Stimulated activated CD8-positive, alpha-beta memory T cell treated with anti-CD3 and anti-CD28 coated beads, Interleukin-12 subunit alpha, Interleukin-12 subunit beta, amount 100 ng/mL, for 4 hours (primary cell): ENCODE data around the gene DAPK3.
"Not testable (repeated sequence)": the region's sequence is repeated elsewhere in the genome, so short reads cannot be mapped to it uniquely, and the experiment has no call there.

Source experiments
- DNase-seq: peaks from one replicate; pipeline ENCODE4 v3.0.0-alpha.2; 2020; ENCODE audit warnings: low read depth

Gene DAPK3

GRCh38 chr19:4005436-4005835 lies 34.5 kb upstream of the DAPK3 start:
- DNase-seq, result not testable (repeated sequence)

- not testable (repeated sequence) for DNase-seq
These were observed 29.9 kb upstream of the DAPK3 start for GRCh38 chr19:4000798-4001197.

- not testable (repeated sequence) for DNase-seq
These were observed 27.9 kb upstream of the DAPK3 start for GRCh38 chr19:3998667-3999412.

DNA sequence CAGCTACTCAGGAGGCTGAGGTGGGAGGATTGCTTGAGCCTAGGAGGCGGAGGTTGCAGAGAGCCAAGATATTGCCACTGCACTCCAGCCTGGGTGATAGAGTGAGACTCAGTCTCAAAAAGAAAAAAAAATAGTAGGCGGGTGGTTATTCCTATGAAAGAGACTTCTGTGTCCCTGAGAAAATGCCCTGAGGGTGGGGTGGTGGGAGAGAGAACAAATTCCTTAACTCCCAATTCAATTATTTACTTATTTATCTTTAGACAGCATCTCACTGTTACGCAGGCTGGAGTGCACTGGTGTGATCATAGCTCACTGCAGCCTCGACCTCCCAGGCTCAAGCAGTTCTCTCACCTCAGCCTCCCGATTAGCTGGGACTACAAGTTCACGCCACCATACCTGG lies 24.7 kb upstream of the DAPK3 start:
- no peak for DNase-seq

GRCh38 chr19:3990815-3991117 lies 19.9 kb upstream of the DAPK3 start:
- no peak for DNase-seq

DNA sequence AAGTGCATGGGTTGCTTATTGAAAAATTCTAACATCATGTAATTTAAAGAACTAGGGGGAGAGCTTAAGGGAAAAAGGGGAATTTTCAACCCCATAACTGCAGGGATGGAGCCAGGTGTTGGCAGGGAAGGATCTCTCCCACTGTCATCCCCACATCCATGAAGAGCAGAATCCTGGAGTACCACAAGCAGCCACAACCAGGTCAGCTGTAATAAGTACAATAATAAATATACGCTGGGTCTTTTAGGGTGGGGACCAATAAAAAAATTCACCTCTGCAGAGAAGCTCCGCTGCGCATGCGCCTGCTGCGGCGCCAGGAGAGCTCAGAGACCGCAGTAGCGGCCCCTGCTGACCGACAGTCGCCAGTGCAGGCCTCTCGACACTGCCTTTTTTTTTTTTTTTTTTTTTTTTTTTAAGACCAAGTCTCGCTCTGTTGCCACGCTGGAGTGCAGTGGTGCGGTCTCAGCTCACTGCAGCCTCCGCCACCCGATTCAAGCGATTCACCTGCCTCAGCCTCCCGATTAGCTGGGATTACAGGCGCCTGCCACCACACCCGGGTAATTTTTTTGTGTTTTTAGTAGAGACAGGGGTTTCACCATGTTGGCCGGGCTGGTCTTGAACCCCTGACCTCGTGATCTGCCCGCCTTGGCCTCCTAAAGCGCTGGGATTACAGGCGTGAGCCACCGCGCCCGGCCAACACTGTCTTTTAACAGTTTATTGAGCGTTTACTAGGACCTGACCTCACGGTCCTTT lies 16.9 kb upstream of the DAPK3 start:
- DNase-seq, result peak; percentile 77

DNA sequence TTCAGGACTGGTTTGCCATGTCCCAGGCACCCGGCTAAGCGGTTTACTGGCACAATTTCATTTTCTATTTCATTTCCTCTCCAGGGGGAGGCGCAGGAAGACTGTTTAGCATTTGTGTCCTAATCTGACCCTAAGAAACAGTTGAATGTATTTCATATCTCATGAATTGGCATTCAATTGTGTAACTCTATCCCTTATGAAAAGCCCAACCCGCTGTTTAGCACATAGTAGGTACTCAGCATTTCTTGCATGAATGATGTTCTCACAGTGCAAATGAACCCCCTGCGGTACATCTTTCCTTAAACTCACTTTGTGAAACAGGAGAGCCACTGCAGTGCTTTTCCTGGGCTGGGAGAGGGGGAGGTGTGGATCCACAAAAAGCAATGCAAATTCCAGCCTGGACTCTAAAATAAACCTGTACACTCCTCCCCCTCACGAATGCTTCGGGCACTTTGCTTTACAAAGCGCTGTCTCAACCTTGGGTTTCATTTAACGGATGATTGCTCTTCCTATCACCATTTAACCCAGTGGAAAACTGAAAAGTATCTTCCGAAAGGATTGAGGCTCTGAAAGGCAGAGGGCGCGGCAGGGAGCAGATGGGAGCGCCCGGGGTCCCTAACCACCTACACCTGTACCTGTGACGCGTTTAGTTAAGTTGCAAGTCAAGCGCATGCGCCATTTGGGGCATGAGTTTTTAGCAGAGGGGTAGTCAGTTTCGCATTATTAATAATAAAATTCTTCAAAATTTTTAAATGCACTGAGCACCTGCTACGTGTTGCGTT lies 15.6 kb upstream of the DAPK3 start:
- no peak for DNase-seq

GRCh38 chr19:3985643-3986259 lies 14.9 kb upstream of the DAPK3 start:
- no peak for DNase-seq

DNA sequence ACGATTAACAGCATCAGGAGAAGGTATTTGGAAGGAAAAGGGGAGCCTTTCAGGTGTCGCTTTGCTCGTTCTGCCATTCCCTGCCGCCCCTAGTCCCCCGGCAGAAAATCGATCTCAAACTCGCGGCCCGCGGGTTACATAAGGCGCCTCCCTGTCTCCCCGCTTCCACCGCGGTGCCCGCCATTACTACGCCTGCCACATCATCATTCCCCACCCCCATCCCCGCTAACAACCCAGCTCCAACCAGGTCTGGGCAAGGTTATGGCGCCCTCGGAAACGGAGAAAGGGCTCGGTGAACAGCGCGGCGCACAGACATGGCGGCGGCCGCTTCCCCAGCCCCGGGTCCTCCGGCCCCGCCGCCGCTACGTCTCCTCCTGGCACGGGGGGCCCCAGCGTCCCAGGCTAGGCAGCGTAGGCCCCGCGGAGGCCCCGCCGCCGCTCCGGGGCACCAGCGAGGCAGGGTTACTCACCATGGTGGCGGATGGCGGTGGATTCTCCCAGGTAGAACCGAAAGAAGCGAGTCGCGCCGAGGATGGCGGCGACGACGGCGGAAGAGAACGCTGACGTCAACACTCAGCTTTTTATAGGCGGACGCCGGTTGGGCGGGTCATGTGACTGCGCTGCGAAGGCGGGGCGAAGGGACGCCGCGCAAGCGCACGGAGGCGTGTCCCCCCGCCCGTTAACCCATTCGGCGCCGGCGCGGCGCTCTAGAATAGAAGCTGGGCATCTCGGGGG lies 14.2 kb upstream of the DAPK3 start, which contains the start of gene EEF2:
TSS of gene EEF2 (minus strand) at position 556 of the 735 bp plus-strand sequence. CDS start at position 473, 83 bp downstream.
- peak; percentile 80 for DNase-seq

GRCh38 chr19:3984584-3984907 lies 13.6 kb upstream of the DAPK3 start:
- DNase-seq, result no peak

GRCh38 chr19:3983936-3984583 lies 13.2 kb upstream of the DAPK3 start:
- DNase-seq, result no peak

DNA sequence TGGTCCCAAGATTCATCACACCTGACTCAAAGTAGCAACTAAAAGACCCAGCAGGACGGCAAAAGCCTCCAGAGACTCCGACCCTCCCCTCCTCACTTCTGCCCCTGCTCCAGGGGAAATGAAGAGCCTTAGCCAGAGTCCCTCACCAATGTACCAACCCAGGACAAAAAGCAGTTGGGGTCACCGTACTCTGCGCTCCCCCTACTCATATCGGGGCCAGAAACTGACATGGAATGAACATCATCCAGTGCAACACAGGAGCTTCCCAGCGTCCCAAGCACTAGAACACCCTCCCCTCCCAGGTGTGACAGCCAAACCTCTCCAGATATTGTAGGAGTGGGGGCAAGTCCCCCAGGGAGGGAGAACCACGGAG lies 12.6 kb upstream of the DAPK3 start:
- DNase-seq, result no peak

GRCh38 chr19:3982701-3983541 lies 12.0 kb upstream of the DAPK3 start:
- DNase-seq, result no peak

- DNase-seq, result no peak
These were observed 11.1 kb upstream of the DAPK3 start for GRCh38 chr19:3981736-3982681.

- DNase-seq, result no peak
These were observed 10.5 kb upstream of the DAPK3 start for GRCh38 chr19:3981373-3981735.

DNA sequence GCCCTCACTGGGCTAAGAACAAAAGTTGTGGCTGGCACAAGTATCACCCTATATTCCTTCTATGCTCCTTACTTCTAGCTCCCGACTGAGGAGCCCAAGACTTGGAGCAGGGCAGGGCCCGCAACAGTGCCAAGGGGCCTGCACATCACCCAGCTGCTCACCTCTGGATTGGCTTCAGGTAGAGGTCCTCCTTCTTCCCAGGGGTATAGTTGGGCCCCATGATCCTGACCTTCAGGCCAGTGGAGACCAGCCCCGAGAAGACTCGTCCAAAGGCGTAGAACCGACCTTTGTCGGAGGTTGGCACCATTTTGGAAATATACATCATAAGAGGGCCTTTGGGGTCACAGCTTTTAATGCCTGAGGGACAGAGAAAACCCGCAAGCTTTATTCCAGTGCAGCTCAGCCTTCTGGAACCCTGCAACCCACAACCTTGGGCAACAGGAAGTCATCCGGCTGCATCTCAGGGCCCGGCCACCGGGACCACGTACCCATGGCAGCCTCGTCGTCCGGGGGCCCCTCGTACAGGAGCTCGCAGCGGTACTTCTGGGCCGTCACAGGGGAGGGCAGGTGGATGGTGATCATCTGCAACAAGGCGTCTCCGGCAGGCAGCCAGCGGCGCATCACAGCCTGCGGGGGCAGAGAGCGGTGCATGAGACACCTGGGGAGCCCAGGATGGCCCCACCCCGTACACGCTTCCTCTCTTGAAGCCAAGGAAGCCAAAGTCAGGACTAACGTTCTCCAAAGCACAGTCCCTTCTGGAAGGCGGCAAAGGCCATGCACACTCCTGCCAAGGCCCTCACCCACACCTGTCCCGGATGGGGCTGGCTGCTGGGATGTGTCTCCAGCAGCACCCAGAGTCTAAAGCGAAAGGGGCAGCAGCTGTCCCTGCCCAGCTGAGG lies 9.7 kb upstream of the DAPK3 start:
- DNase-seq, result no peak

DNA sequence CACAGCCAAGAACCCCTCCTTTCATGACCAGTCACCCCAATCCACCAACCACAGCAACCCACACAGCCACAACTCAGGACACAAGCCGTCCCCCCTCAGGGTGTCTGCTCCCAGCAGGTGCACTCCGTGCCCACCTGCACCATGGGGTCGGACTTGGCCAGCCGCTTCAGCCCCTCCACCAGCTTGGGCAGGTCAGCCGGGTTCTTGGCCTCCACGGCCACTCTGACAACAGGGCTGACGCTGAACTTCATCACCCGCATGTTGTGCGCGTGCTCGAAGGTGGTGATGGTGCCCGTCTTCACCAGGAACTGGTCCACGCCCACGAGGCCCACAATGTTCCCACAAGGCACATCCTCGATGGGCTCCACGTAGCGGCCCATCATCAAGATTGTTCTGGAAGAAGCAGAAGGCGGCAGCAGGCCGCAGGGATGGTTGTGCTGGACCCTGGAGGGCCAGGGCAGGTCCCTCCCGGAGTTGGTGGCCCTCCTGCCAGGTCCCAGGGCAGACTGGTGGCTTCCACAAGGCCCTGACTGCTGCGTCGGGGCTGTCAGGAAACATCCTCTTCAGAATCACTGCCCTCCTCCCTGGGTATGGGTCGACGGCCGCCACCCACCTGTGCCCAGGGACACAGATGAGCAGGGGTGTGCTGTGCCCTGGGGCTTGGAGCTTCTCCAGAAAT lies 8.9 kb upstream of the DAPK3 start:
- DNase-seq, result no peak

- DNase-seq, result no peak
These were observed 8.4 kb upstream of the DAPK3 start for GRCh38 chr19:3979289-3979673.
